HK-2 (cell line): ENCODE measurements around the gene PCP4L1.

ENCODE experiments used
- DNase-seq: peaks from one replicate; pipeline ENCODE4 v3.0.0-alpha.2; 2018; ENCODE audit not compliant: unreplicated experiment

The PCP4L1 gene

DNA sequence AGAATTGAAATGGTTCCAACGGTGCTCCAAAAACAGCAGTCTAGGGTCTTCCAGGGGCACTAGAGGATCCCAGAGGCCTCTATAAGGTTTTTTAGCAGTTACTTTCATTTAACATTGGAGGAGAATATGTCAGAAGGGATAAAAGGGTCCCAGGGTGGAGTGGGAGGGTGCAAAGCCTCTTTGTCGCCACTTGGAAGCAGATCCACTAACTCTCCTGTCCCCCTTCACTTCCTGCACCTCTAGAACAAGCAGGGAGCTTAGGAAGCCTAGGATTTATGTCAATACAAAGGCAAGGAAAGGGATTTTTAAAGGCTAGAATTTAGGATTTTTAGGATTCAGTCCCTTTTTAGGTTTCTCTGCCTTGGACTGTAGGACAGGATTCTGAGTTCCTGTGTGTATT, 8.3 kb downstream of the PCP4L1 start:
- no peak for DNase-seq

DNA sequence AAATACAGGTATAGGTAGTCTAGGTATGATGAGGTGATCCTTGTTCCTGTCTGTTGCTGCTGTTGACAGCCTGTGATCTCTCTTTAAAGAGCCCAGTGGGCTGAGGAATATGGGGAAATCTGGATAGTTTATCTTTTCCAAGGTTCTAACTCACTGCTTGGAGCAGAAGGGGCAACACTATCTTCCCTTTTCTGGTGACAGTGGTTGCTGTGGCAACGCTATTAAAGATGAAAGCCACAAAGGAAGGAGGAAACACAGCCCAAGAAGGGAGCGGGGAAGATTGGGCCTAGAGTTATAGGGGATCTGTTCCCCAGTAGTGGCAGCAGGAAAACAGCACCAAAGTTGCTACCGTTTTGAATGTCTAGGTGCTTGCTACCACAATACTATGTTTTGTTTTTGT, 8.8 kb downstream of the PCP4L1 start:
- DNase-seq, result no peak

DNA sequence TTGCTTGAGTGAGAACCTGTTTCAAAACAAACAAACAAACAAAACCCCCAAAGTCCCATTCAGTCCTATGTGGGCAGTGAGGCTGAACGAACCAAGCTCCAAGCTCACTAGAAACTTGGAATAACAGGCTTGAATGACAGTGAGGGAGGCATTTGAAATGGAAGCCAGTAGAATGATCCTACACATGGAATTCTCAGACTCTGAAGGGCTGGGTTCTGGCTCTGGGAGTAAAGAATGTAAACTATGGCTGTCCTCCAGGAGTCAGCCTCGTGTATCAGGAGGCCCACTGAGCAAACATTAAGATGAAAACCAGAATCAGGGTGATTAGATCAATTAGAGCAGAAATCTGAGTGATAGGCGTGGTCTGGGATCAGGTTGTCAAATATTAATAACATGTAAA, 14.9 kb downstream of the PCP4L1 start:
- no peak for DNase-seq

DNA sequence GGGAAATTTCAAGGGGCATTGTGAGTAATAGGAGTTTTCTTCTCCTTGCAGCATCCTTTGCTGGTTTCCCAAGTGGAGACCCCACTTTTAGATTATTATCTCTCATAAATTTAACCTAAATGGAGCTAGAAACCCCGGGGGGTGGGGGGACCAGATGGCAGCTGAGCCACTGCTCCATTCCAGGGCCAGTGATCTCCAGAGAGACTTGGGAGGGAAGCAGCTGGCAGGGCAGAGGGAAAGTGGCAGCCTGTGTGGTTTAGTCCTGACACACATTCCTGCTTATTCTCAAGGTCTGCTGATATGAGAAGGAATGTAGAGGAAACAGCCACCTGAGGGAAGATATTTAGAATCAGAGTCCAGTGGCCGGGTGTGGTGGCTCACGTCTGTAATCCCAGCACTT, 16.3 kb downstream of the PCP4L1 start:
- no peak for DNase-seq

DNA sequence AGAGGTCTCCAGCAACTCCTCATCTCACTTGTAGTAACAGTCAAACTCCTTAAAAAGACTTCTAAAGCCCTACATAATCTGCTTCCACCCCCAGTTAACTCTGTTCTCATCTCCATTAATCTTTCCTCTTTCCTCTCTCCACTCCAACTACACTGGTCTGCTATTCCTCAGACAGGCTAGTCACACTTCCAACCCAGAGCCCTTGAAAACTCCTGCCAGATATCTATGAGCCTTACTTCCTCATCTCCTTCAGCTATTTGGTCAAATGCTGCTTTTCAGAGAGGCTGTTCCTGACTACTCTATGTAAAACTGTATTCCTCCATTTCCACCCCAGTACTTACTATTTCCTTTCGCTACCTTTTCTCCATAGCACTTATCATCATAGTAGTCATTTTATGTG, 24.4 kb downstream of the PCP4L1 start:
- no peak for DNase-seq

DNA sequence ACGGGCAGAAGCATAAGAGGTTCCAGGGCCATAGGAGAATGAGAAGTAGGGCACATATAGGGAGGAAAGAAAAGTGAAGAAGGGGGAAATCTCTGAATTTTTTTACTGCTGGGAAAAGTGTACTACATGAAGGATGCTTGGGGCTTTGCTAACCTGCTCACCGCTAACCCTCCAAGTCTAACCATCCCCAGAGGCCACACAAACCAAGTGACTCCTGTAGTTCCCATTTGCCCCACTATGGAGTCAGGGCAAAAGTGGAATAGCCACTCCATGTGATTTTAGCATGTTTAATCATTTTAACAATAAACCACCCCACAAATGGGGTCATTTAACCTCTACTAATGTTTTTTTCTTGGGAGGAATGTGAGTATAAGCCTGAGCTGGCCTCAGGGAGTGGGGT, 26.6 kb downstream of the PCP4L1 start:
- DNase-seq, result no peak

DNA sequence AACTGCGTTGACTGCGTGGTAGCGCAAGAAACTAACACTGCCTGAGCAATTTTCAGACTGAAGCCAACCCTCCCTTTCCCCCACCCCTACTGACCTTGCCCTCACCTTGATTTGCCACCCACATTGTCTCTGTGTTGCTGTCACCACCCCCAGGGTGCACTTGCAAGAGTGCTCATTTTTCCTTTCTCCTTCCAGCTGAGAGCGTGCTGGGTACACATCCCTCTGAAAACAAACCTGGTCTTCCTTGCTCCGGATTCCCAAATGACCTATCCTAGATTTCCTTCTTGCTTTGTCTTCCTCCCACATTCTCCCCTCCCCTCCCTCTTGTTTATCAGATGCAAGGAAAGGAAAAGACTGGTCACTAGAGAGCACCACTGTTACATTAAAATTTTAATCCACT, 27.0 kb downstream of the PCP4L1 start:
- DNase-seq, result no peak

DNA sequence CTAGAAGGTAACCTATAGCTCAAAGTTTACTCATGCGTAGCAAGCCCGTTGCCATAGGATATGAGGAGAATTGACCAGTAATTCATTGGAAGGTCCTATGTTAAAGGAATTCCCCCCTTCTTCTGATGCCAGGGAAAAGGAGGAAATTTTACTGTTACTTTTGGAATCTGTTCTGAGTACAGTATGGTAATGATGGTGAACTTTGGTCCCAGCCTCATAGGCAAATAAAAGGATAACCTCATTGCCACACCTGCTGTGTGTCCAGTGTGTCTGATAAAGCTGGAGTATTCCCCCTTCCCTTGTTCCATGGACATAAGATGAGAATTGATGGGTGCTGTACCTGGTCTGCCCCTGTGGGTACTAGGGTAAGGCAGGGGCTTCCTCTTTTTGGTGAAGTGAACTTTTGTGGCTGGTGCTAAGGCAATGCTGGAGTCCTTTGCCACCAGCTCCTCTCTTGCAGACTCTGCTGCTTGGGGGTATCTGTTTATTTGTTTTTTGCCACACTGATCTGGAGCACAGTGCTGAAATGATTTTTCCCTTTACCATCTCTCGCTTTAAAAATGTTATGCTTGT, 29.0 kb downstream of the PCP4L1 start:
- DNase-seq, result no peak

DNA sequence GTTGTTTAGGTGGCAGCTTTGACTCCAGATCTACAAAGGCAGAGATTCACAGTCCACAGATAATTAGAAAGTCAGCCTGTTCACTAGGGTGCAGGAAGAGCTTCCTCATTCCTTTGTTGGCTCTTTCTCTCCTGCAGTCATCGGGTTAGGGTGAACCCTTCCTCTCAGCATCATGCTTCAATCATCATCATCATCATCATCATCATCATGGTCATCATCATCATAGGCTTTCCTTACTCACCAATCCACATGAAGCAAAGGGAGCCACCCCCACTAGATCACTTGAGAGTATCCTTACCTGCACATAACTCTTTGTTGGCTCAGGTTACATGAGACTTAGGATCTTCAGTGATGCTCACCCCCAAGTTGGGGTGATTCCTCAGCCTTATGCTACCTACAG, 32.2 kb downstream of the PCP4L1 start:
- DNase-seq, result no peak

DNA sequence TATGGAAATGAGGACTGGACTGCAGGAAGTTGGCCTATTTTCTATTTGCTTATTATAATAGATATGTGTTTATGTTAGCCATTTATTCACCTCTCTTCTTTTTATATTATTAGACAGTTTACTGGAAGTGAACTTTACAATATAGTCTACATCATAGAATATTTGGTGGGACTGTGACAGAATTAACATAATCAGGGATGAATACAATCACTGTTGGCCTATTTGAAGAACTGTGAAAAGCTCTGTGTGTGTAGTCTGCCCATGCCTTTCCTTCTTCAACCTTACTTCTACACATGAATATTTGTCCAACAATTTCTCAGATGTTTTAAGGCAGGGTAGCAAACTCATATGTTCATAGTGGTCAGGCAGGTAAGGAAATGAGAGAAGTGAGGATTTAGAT, 38.9 kb downstream of the PCP4L1 start:
- DNase-seq, result no peak

DNA sequence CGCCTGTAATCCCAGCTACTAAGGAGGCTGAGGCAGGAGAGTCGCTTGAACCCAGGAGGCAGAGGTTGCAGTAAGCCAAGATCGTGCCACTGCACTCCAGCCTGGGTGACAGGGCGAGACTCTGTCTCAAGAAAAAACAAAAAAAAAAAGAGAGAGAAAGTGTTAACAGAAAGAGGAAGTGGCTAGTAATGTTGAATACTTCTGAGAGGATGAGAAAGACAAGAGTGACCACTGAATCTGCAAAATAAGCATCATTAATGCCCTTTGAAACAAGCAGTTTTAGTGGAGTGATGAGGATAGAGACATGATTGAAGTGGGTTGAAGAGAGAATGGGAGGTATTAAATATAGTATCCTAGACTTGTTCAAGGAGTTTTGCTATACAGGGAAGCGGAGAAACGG, 39.6 kb downstream of the PCP4L1 start:
- no peak for DNase-seq

DNA sequence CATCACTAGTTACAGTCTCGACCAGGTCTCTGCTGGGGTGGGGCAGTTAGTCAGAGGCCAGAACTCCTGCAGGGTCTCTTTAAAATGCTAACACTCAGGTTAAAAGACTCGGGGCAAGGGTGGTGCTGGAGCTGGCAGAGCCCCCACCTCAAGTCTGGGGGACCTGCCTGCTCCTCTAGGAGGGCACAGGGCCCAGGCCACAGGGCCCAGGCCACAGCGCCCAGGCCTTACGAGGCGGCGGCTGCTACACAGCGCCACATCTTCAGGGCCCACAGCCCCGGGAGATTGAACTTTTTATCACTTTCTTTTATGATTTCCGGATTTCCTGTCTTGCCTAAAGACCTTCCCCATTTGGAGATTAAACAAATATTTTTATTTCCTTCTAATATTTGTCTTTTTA, 40.8 kb downstream of the PCP4L1 start:
- no peak for DNase-seq

DNA sequence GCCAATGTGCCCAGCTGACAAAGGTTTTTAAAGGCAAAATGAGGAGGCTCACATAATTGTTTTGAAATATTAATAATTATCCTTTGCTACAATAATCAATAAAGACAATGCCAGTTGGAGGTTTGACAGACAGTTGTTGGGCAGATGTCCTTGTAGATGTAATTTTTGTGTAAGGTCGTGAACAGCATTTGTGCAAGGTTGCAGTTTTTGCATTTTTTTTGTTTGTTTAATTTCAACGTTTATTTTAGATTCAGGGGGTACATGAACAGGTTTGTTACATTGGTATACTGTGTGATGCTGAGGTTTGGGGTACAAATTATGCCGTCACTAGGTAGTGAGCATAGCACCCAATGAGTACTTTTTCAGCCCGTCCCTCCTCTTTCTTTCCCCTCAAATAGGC, 41.9 kb downstream of the PCP4L1 start:
- DNase-seq, result no peak

DNA sequence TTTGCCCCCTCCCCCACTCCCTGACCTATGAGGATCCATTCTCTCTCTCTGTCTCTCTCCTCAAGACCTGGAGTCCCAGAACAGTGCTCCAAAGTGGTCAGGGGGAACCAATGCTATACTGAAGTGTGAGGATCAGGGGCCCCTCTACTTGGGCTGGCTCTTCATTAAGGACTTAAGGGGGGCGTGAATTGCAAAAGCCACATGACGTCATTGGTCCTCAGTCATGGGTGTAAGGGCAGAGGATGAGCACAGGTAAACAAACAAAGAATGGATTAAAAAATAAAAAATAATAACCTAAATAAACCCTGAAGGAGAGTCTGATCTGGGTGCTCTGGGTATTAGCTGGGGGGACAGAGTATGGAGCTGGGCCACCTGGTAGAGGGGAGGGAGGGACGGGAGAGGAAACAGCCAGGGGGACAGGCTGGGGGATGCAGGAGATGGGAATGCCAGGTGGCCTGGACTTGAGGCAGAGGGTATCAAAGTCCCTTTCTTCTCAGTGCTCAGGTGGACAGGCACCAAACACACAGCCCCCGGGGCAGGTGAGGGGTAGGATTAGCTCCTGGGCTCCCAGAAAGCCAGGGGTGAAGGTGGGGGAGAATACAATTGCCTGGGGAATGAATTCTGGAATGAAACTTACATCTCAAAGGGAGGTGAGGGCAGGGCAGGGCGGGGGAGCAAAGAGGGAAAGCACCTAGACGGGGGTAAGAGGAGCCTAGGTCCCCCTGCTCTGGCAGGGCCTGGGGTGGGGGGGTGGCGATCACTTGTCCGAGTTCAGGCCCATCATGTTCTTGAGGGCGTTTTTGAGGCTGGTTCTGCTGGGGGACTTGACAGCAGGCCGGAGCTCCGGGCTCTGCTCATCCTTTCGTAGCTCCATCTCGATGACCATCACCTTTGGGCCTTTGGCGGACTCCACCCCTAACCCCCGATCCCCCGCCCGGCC, 46.7 kb downstream of the PCP4L1 start:
- no peak for DNase-seq

DNA sequence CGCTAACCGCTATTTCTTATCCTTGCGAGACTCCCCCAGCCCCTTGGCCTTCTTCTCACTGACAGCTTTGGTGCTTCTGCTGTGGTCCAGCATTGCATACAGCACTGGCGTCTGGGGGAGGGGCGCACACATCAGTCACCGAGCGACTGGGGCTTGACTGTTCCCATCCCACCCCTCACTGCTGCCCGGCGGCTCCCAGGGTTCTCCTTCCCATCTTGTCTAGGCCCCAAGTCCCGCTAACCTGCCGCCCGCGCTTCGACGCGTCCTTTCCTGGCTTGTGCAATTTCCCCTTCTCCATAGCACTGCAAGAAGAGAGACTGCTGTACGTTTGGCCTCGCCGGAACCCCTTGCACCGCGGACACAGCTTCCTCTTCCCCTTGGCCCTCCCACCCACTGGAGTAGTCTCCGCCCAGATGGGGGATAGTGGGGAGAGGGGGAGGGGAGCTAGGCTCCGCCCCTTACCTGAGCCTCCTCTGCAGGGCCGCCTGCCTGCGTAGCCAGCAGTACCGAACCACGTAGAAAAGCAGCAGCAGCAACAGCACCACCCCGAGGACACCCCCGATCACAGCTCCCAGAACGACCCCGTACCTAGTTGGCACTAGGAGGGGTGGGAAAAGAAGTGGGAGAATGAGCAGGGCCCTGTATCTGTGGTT, 47.4 kb downstream of the PCP4L1 start:
- DNase-seq, result no peak

DNA sequence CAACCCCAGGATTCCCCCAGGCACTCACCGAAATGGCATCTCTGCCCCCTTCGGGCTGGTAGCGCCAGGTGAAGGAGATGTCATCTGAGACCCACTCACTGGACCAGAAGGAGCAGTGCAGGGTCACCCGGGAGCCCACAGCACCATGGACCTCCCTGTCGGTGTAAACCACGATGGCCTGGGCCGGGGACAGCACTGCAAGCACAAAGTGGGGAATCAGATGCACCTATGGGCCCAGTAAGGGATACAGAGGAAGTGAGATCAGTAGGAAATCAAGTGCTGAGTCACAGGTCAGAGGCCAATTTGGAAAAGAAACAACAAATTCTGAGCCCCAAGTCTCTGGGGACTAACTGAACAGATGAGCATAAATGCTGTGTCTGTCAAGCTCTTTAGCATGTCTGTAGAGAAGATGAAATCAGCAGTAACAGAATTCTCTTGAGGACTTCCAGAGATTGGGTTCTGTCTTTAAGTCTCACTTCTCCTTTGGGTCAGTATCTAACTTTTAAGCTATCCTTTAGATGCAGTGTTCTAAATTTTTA, 48.8 kb downstream of the PCP4L1 start:
- no peak for DNase-seq

DNA sequence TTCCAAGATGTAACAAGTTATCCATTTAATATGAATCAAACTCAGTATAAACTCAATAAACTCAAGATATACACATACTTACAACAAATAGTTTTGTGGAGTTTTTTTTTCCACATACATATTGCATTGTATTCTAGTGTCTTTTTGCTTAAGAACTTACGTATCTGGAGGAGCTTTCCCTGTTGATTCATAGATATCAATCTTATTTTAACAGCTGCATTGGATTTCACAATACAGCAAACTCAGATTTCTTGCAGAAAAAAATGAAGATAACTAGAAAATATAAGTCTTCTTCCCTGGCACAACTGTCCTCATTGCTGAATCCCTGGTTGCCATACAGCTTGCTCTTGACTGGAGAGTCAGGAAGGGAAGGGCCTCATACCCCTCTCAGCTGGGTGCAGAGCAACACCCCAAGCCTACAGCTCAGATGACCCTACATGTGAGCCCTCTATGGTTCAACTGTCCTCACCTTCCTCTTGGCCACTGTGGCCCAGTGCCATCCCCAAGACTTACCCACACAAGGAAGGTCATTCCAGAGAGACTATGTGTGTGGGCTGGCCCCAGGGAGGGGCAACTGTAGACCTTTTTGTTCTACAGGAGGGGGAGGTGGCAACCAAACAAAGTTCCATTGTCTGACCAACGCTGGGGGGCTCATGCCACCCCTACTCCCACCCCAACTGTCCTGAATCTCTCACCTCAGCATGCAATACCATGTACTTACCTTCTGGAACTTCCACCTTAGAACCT, 49.5 kb downstream of the PCP4L1 start:
- no peak for DNase-seq

DNA sequence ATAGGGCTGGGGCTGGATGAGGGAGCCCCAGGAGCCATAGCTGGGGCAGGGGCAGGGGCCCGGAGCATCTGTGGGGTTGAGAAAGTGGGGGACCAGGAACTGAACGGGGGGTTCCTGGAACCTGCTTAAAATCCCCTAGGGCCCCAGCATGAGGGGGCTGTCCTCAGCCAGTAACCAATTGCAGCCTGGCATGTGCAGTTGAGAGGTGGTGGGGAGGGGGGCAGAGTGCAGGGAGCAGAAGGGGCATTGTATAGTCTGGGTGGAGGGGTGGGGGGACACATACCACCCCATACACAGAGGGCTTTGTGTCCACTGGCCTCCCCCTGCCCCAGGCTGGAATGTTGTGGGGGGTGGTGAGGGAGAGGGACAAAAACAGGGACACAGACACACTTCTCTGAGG, 51.3 kb downstream of the PCP4L1 start, which contains the start of gene MPZ:
Gene MPZ (minus strand): TSS at position 101 of the 400 bp plus-strand sequence. CDS start 63 bp downstream, at position 38.
- no peak for DNase-seq

DNA sequence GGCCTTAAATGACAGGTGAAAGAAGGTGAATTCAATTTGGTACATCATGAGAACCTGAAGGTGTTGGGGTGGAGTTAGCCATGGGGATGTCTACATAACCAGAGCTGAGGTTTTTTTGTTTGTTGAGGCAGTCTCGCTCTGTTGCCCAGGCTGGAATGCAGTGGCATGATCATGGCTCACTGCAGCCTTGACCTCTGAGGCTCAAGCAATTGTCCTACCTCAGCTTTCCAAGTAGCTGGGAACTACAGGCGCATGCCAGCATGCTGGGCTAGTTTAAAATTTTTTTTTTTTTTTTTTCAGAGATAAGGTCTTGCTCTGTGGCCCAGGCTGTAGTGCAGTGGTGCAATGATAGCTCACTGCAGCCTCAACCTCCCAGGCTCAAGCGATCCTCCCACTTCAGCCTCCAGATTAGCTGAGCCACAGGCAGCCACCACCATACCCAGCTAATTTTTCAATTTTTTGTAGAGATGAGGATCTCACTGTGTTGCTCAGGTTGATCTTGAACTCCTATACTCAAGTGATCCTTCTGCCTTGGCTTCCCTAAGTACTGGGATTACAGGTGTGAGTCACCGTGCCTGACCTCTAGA, 53.1 kb downstream of the PCP4L1 start:
- peak; percentile 51 for DNase-seq

DNA sequence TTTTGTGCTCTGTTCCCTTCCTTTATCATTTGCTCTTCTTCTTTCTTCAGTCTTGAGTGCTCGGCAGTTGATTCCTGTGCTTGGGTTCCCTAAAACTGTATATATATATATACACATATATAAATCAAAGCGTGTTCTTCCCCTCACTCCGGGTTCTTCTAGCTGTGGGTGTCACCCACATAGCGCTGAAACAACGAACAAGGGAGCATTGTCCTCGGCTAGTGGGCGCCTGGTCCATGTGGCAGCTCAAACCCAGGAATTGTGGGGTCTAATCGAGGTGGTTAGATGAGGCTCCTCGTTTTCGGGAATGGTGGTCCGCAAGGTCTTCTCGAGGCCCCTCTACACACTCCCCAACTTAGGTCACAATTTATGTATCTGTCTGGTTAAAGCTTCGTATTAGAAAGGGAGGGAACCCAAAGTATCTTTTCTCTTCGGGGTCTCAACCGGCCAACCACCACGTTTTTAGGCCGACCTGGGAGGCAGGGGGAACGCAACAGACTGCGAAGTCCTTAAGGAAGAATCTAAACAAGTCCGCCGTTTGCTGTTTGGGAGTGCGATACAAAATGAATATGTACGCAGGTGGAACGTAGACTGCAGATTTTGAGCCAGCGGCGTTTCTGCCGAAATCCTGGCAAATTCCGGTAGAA, 55.1 kb downstream of the PCP4L1 start:
- no peak for DNase-seq
